Urothelium cell line (cell line): Measurements from ENCODE around the gene P4HA1.
"Not testable (repeated sequence)": the region's sequence is repeated elsewhere in the genome, so short reads cannot be mapped to it uniquely, and the experiment has no call there.

Experiments
- DNase-seq: peaks from one replicate; pipeline ENCODE4 v3.0.0; 2011; ENCODE audit warnings: low spot score, mixed read lengths
- FAIRE-seq: peaks from 2 replicates; lab custom pipeline; 2011; peaks lifted over from hg19 to GRCh38; lab: Jason Lieb, UNC

Gene P4HA1

GRCh38 chr10:73096449-73097304 lies at the start of gene P4HA1:
Gene P4HA1, minus strand, starts transcription at chr10:73096866. Its CDS starts 21,983 bp downstream, at chr10:73074883.
- DNase-seq (peak; percentile 100), FAIRE-seq (peak; percentile 97)

- FAIRE-seq (peak; percentile 13), DNase-seq (no peak)
Measured at GRCh38 chr10:73141603-73142002, 44.9 kb upstream of the P4HA1 start.

GRCh38 chr10:73139251-73139650 lies 42.6 kb upstream of the P4HA1 start:
- no peak for FAIRE-seq
- DNase-seq = no peak

- DNase-seq (no peak), FAIRE-seq (no peak)
Measured at GRCh38 chr10:73136627-73137026, 40.0 kb upstream of the P4HA1 start.

- no peak for FAIRE-seq
- no peak for DNase-seq
Measured at GRCh38 chr10:73134727-73135126, 38.1 kb upstream of the P4HA1 start.

GRCh38 chr10:73131913-73132686 lies 35.4 kb upstream of the P4HA1 start:
- FAIRE-seq (no peak), DNase-seq (no peak)

GRCh38 chr10:73131301-73131700 lies 34.6 kb upstream of the P4HA1 start:
- no peak for DNase-seq
- no peak for FAIRE-seq

GRCh38 chr10:73126343-73126742 lies 29.7 kb upstream of the P4HA1 start:
- DNase-seq = no peak
- FAIRE-seq = no peak

- FAIRE-seq = no peak
- DNase-seq = no peak
Measured at GRCh38 chr10:73119952-73120351, 23.3 kb upstream of the P4HA1 start.

GRCh38 chr10:73119457-73119856 lies 22.8 kb upstream of the P4HA1 start:
- no peak for FAIRE-seq
- no peak for DNase-seq

- no peak for FAIRE-seq
- DNase-seq = peak; percentile 44
Measured at GRCh38 chr10:73117976-73118743, 21.5 kb upstream of the P4HA1 start.

GRCh38 chr10:73116017-73116416 lies 19.4 kb upstream of the P4HA1 start:
- FAIRE-seq (no peak), DNase-seq (no peak)

- DNase-seq = no peak
- no peak for FAIRE-seq
Measured at GRCh38 chr10:73113551-73113950, 16.9 kb upstream of the P4HA1 start.

GRCh38 chr10:73112032-73112431 lies 15.4 kb upstream of the P4HA1 start:
- DNase-seq, FAIRE-seq: not testable (repeated sequence)

- DNase-seq (peak; percentile 88), FAIRE-seq (no peak)
Measured at GRCh38 chr10:73110345-73110849, 13.7 kb upstream of the P4HA1 start, which contains the start of gene NUDT13. Gene NUDT13, plus strand, starts transcription at chr10:73110455. Its CDS starts 3,911 bp downstream, at chr10:73114366.

- not testable (repeated sequence) for FAIRE-seq, DNase-seq
Measured at GRCh38 chr10:73109248-73109652, 12.6 kb upstream of the P4HA1 start.

GRCh38 chr10:73106301-73106700 lies 9.6 kb upstream of the P4HA1 start:
- FAIRE-seq = no peak
- no peak for DNase-seq

- no peak for DNase-seq
- FAIRE-seq = no peak
Measured at GRCh38 chr10:73099141-73099540, 2.5 kb upstream of the P4HA1 start.

GRCh38 chr10:73097305-73097670 lies 622 bp upstream of the P4HA1 start:
- FAIRE-seq (no peak), DNase-seq (no peak)

- FAIRE-seq = no peak
- DNase-seq = peak; percentile 56
Measured at GRCh38 chr10:73096041-73096448, 621 bp downstream of the P4HA1 start.
